Measurements from ENCODE around the gene ORM1.
"Not testable (repeated sequence)": the region's sequence is repeated elsewhere in the genome, so short reads cannot be mapped to it uniquely, and the experiment has no call there.

ORM1 gene

DNA sequence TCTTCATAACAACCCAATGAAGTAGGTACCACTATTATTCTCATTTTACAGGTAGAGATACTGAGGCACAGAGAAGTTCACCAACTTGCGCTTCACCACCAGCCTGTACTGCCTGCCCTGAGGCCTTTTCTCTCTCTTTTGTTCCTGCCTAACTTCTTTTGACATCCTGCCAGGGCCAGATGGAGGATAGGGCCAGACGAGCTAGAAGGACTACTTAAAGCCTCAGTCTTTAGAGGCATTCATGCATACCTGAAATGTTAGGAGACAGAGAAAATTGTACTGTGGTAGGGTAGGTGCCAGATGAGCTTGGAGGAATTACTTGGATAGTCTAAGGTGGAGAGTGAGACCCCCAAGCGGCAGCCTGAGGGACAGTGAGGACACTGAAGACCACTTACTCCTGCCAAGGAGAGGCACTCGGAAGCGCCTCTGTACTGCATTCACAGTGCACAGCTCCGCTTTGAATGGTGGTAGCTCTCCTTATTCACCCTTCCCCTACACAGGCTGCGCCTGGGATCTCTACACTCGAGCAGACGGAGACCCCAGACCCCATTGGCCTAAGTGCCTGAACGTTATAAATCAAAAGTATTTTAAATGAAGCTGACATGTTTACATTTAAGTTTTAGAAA is 6.2 kb upstream of the ORM1 start:
- no peaks in the 10 kb centered on the region for H3K4me1 ChIP-seq (ENCODE audit: control insufficient read depth in 2 of 2, insufficient read depth in 2 of 2, low read length in 2 of 2)
- peaks cover 0 to 2% of the 10 kb centered on the region in 2 donors for H3K27me3 ChIP-seq (ENCODE audit: control insufficient read depth in 2 of 2, insufficient read depth in 2 of 2, low read length in 2 of 2)
- H3K4me3 ChIP-seq (ENCODE audit: low read length in 2 of 2) = no peak overlapping the region
- H3K9ac ChIP-seq (ENCODE audit: low read depth in 1 of 2, low read length in 2 of 2) = no peak overlapping the region
- H3K36me3 ChIP-seq (ENCODE audit: control insufficient read depth in 2 of 2, insufficient read depth in 2 of 2, low read length in 2 of 2) = no peaks in the 10 kb centered on the region
- H3K9me3 ChIP-seq (ENCODE audit: control insufficient read depth in 2 of 2, low read length in 2 of 2) = no peaks in the 10 kb centered on the region
- no peak overlapping the region for H3K27ac ChIP-seq (ENCODE audit: low read depth in 2 of 2, low read length in 2 of 2)

DNA sequence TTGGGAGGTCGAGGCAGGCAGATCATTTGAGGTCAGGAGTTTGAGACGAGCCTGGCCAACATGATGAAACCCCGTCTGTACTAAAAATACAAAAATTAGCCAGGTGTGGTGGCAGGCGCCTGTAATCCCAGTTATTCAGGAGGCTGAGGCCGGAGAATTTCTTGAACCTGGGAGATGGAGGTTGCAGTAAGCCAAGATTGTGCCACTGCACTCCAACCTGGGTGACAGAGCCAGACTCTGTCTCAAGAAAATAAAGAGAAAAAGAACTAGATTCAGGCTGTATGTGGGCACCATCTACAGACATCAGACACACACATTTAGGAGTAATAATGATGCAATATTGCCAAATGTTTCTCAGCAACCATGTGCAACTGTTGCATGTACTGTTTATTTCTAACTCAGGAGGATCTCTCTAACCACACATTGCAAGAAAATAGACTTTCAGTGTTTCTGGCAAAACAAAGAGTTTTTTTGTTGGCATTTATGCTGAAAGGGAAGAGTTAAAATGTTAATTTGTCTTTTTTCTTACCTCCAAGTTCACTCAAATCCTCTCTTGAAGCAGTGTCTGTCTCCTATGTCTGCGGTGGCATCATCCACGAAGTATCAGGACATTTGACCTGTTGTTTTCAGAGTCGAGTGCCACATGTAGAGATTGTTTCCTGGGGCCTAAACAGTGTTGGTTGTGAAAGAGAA is 5.1 kb upstream of the ORM1 start:
- H3K4me1 ChIP-seq (ENCODE audit: control insufficient read depth in 2 of 2, insufficient read depth in 2 of 2, low read length in 2 of 2) = no peaks in the 10 kb centered on the region
- H3K9me3 ChIP-seq (ENCODE audit: control insufficient read depth in 2 of 2, low read length in 2 of 2) = no peaks in the 10 kb centered on the region
- no peaks in the 10 kb centered on the region for H3K36me3 ChIP-seq (ENCODE audit: control insufficient read depth in 2 of 2, insufficient read depth in 2 of 2, low read length in 2 of 2)
- H3K4me3 ChIP-seq (ENCODE audit: low read length in 2 of 2) = no peak overlapping the region
- no peak overlapping the region for H3K9ac ChIP-seq (ENCODE audit: low read depth in 1 of 2, low read length in 2 of 2)
- peaks cover 0 to 2% of the 10 kb centered on the region in 2 donors for H3K27me3 ChIP-seq (ENCODE audit: control insufficient read depth in 2 of 2, insufficient read depth in 2 of 2, low read length in 2 of 2)
- H3K27ac ChIP-seq (ENCODE audit: low read depth in 2 of 2, low read length in 2 of 2) = no peak overlapping the region

DNA sequence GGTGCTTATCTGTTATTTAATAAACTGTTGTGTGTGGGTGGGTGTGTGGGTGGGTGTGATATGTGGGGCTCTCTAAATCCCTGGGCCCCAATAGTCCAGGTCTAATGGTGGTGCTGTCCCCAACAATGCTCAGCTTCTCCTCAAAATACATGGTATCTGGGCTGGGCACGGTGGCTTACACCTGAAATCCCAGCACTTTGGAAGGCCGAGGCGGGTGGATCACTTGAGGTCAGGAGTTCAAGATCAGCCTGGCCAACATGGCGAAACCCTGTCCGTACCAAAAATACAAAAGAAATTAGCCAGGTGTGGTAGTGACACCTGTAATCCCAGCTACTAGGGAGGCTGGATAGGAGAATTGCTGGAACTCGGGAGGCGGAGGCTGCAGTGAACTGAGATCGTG is 4.5 kb upstream of the ORM1 start:
- Histone ChIP-seq H3K4me1 (ENCODE audit: control insufficient read depth in 2 of 2, insufficient read depth in 2 of 2, low read length in 2 of 2) (no peaks in the 10 kb centered on the region), H3K36me3 (ENCODE audit: control insufficient read depth in 2 of 2, insufficient read depth in 2 of 2, low read length in 2 of 2) (no peaks in the 10 kb centered on the region), H3K9me3 (ENCODE audit: control insufficient read depth in 2 of 2, low read length in 2 of 2) (no peaks in the 10 kb centered on the region), H3K4me3 (ENCODE audit: low read length in 2 of 2) (no peak overlapping the region), H3K27me3 (ENCODE audit: control insufficient read depth in 2 of 2, insufficient read depth in 2 of 2, low read length in 2 of 2) (peaks cover 0 to 2% of the 10 kb centered on the region in 2 donors), H3K9ac (ENCODE audit: low read depth in 1 of 2, low read length in 2 of 2) (no peak overlapping the region), H3K27ac (ENCODE audit: low read depth in 2 of 2, low read length in 2 of 2) (no peak overlapping the region)

DNA sequence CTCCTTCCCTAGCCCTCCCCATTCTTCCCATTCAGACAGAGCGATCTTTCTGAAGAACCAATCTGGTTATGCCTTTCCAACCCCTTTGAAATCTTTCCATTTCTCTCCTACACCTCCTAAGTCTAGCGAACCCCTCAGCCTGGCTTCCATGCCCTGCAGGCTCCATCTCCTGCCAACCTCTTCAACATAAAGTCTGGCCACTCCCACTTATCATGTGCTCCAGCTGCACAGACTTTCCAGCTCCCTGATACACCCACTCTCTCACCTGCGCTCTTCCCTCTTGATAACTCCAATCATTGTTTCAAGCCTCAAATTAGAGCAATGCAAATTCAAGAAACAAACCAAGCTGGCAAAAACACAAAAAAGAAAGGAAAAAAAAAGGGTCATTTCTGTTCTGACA is 3.8 kb upstream of the ORM1 start:
- H3K27me3 ChIP-seq (ENCODE audit: control insufficient read depth in 2 of 2, insufficient read depth in 2 of 2, low read length in 2 of 2) = peaks cover 0 to 2% of the 10 kb centered on the region in 2 donors
- no peak overlapping the region for H3K4me3 ChIP-seq (ENCODE audit: low read length in 2 of 2)
- no peaks in the 10 kb centered on the region for H3K4me1 ChIP-seq (ENCODE audit: control insufficient read depth in 2 of 2, insufficient read depth in 2 of 2, low read length in 2 of 2)
- no peaks in the 10 kb centered on the region for H3K36me3 ChIP-seq (ENCODE audit: control insufficient read depth in 2 of 2, insufficient read depth in 2 of 2, low read length in 2 of 2)
- no peak overlapping the region for H3K9ac ChIP-seq (ENCODE audit: low read depth in 1 of 2, low read length in 2 of 2)
- no peaks in the 10 kb centered on the region for H3K9me3 ChIP-seq (ENCODE audit: control insufficient read depth in 2 of 2, low read length in 2 of 2)
- H3K27ac ChIP-seq (ENCODE audit: low read depth in 2 of 2, low read length in 2 of 2) = no peak overlapping the region

DNA sequence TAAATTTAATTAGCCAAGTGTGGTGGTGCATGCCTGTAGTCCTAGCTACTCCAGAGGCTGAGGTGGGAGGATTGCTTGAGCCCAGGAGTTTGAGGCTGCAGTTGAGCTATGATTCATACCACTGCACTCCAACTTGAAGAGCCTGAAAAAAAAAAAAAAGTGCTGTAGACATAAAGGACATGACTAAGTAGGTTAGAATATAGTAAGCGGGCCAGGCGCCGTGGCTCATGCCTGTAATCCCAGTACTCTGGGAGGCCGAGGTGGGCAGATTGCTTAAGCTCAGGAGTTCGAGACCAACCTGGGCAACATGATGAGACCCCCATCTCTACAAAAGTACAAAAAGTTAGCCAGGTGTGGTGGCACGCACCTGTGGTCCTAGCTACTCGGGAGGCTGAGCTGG is 2.2 kb upstream of the ORM1 start:
- H3K9ac ChIP-seq (ENCODE audit: low read depth in 1 of 2, low read length in 2 of 2); H3K36me3 ChIP-seq (ENCODE audit: control insufficient read depth in 2 of 2, insufficient read depth in 2 of 2, low read length in 2 of 2); H3K4me1 ChIP-seq (ENCODE audit: control insufficient read depth in 2 of 2, insufficient read depth in 2 of 2, low read length in 2 of 2); H3K9me3 ChIP-seq (ENCODE audit: control insufficient read depth in 2 of 2, low read length in 2 of 2); H3K4me3 ChIP-seq (ENCODE audit: low read length in 2 of 2); H3K27me3 ChIP-seq (ENCODE audit: control insufficient read depth in 2 of 2, insufficient read depth in 2 of 2, low read length in 2 of 2); H3K27ac ChIP-seq (ENCODE audit: low read depth in 2 of 2, low read length in 2 of 2): not testable (repeated sequence)

DNA sequence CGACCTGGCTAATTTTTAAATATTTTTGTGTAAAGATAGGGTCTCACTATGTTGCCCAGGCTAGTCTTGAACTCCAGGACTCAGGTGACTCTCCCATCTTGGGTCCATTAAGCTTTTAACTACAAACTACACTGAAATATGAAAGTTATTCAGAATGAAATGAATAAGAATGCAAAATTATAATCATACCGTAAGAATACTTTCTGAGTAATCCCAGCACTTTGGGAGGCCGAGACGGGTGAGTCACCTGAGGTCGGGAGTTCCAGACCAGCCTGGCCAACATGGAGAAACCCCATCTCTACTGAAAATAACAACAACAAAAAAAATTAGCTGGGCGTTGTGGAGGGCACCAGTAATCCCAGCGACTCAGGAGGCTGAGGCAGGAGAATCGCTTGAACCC is 1.1 kb upstream of the ORM1 start:
- no peak overlapping the region for H3K27ac ChIP-seq (ENCODE audit: low read depth in 2 of 2, low read length in 2 of 2)
- H3K27me3 ChIP-seq (ENCODE audit: control insufficient read depth in 2 of 2, insufficient read depth in 2 of 2, low read length in 2 of 2) = peaks cover 0 to 2% of the 10 kb centered on the region in 2 donors
- no peaks in the 10 kb centered on the region for H3K4me1 ChIP-seq (ENCODE audit: control insufficient read depth in 2 of 2, insufficient read depth in 2 of 2, low read length in 2 of 2)
- no peak overlapping the region for H3K4me3 ChIP-seq (ENCODE audit: low read length in 2 of 2)
- no peak overlapping the region for H3K9ac ChIP-seq (ENCODE audit: low read depth in 1 of 2, low read length in 2 of 2)
- no peaks in the 10 kb centered on the region for H3K36me3 ChIP-seq (ENCODE audit: control insufficient read depth in 2 of 2, insufficient read depth in 2 of 2, low read length in 2 of 2)
- no peaks in the 10 kb centered on the region for H3K9me3 ChIP-seq (ENCODE audit: control insufficient read depth in 2 of 2, low read length in 2 of 2)

DNA sequence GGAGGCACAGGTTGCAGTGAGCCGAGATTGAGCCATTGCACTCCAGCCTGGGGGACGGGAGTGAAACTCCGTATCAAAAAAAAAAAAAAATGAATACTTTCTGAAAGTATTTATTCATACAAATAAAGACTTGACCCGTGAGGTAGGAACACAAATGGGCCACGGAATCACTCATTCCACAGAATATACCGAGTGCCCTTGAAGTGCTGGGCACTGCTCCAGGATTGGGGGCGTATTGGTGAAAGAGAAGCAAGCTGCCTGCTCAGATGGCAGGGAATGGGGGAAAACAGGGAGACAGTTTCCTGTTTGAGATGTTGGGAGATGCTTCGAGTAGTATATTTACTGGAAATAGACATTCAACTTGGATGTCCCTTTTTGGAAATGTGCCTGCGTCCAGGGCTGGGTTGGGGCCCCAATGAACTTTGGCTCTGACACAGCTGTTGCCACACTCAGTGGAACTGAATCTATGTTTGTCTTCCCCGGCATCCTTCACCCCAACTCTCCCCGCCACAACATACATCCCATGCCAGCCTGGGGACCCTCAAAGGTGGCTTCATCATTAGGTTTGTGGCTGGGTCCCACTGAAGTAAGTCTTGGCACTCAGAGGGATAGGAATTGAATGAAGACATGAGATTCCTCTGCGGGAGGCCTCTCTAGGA is 609 bp upstream of the ORM1 start:
- not testable (repeated sequence) for H3K4me3 ChIP-seq (ENCODE audit: low read length in 2 of 2)

DNA sequence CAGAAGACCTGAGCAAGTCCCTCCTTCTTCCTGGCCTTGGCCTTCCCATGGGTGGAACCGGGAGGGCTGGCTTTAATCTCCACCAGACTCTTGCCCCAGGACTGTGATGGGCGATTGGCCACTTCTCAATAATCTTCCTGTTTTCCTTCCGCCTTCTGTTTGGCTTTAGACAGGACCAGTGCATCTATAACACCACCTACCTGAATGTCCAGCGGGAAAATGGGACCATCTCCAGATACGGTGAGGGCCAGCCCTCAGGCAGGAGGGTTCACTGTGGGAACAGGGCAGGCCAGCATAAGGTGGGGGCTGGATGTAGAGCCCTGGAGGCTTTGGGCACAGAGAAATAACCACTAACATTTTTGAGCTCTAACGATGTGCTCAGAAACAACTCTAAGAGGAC is 951 bp downstream of the ORM1 start:
- not testable (repeated sequence) for H3K36me3 ChIP-seq (ENCODE audit: control insufficient read depth in 2 of 2, insufficient read depth in 2 of 2, low read length in 2 of 2); H3K9ac ChIP-seq (ENCODE audit: low read depth in 1 of 2, low read length in 2 of 2); H3K4me3 ChIP-seq (ENCODE audit: low read length in 2 of 2); H3K4me1 ChIP-seq (ENCODE audit: control insufficient read depth in 2 of 2, insufficient read depth in 2 of 2, low read length in 2 of 2); H3K27ac ChIP-seq (ENCODE audit: low read depth in 2 of 2, low read length in 2 of 2); H3K9me3 ChIP-seq (ENCODE audit: control insufficient read depth in 2 of 2, low read length in 2 of 2); H3K27me3 ChIP-seq (ENCODE audit: control insufficient read depth in 2 of 2, insufficient read depth in 2 of 2, low read length in 2 of 2)

More for the DNA sequence above, 609 bp upstream of the ORM1 start:
- not testable (repeated sequence) for H3K27ac ChIP-seq (ENCODE audit: low read depth in 2 of 2, low read length in 2 of 2); H3K36me3 ChIP-seq (ENCODE audit: control insufficient read depth in 2 of 2, insufficient read depth in 2 of 2, low read length in 2 of 2); H3K9ac ChIP-seq (ENCODE audit: low read depth in 1 of 2, low read length in 2 of 2); H3K27me3 ChIP-seq (ENCODE audit: control insufficient read depth in 2 of 2, insufficient read depth in 2 of 2, low read length in 2 of 2); H3K4me1 ChIP-seq (ENCODE audit: control insufficient read depth in 2 of 2, insufficient read depth in 2 of 2, low read length in 2 of 2); H3K9me3 ChIP-seq (ENCODE audit: control insufficient read depth in 2 of 2, low read length in 2 of 2)

DNA sequence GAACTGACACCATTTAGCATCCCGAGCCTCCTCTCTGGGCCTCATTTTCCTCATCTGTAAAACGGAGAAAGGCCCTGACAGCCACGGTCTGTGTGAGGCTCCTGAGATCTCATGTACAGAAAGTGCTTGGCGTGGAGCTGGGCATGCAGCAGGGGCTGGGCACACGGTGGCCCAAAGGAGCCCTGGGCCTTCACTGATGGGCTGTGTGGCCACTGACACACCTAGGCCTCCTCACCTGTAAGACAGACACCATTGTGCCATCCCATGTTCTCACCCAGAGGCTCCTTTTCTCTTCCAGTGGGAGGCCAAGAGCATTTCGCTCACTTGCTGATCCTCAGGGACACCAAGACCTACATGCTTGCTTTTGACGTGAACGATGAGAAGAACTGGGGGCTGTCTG is 1.6 kb downstream of the ORM1 start:
- Histone ChIP-seq H3K27ac (ENCODE audit: low read depth in 2 of 2, low read length in 2 of 2) (no peak overlapping the region), H3K36me3 (ENCODE audit: control insufficient read depth in 2 of 2, insufficient read depth in 2 of 2, low read length in 2 of 2) (no peaks in the 10 kb centered on the region), H3K9me3 (ENCODE audit: control insufficient read depth in 2 of 2, low read length in 2 of 2) (no peaks in the 10 kb centered on the region), H3K27me3 (ENCODE audit: control insufficient read depth in 2 of 2, insufficient read depth in 2 of 2, low read length in 2 of 2) (peaks cover 0 to 2% of the 10 kb centered on the region in 2 donors), H3K4me3 (ENCODE audit: low read length in 2 of 2) (no peak overlapping the region), H3K4me1 (ENCODE audit: control insufficient read depth in 2 of 2, insufficient read depth in 2 of 2, low read length in 2 of 2) (peaks cover 0 to 4% of the 10 kb centered on the region in 2 donors), H3K9ac (ENCODE audit: low read depth in 1 of 2, low read length in 2 of 2) (no peak overlapping the region)

DNA sequence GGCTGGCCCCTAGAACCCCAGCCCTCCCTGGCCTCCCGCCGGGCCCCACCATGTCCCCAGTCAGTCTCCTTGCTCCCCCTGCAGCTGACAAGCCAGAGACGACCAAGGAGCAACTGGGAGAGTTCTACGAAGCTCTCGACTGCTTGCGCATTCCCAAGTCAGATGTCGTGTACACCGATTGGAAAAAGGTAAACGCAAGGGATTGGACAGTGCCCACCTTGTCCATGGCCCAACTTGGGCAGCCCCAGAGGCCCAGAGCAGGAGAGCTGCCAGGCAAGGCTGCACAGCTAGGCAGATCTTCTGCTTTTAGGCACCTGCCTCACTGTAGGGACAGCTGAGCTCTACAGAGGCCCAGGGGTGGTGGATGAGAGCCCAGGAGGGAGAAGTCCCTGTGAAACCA is 2.1 kb downstream of the ORM1 start:
- H3K9me3 ChIP-seq (ENCODE audit: control insufficient read depth in 2 of 2, low read length in 2 of 2); H3K4me1 ChIP-seq (ENCODE audit: control insufficient read depth in 2 of 2, insufficient read depth in 2 of 2, low read length in 2 of 2); H3K27ac ChIP-seq (ENCODE audit: low read depth in 2 of 2, low read length in 2 of 2); H3K9ac ChIP-seq (ENCODE audit: low read depth in 1 of 2, low read length in 2 of 2); H3K27me3 ChIP-seq (ENCODE audit: control insufficient read depth in 2 of 2, insufficient read depth in 2 of 2, low read length in 2 of 2); H3K36me3 ChIP-seq (ENCODE audit: control insufficient read depth in 2 of 2, insufficient read depth in 2 of 2, low read length in 2 of 2); H3K4me3 ChIP-seq (ENCODE audit: low read length in 2 of 2): not testable (repeated sequence)
